HTERT RPE-1 (cell line): ENCODE measurements around the gene DPP9.

ENCODE experiments used
- in situ Hi-C: fragments of 300-500 bp; cut with MboI; formaldehyde crosslinking; loops from 4 replicates; pipeline ENCODE4 v1.14.3; 2020; ENCODE audit warnings: low sequenced_read_pairs

The DPP9 gene

DNA sequence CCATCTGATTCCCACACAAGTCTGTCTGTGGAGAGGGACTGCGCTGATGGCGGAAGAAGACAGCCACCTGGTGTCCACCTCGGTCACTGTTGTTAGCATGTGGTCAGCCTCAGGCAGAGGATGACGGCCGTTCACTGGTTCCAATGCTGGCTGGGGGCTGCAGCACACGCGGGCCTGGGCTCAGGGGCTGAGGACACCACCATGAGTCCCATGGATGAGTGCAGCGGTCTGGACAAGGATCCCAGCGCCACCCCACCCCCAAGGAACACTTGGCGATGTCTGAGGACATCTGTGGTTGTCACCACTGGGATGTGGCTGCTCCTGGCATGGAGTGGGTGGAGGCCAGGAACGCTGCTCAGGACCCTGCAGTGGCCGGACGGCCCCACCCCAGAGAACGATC is 10.9 kb downstream of the DPP9 start:
- in situ Hi-C loops = no loop called here

DNA sequence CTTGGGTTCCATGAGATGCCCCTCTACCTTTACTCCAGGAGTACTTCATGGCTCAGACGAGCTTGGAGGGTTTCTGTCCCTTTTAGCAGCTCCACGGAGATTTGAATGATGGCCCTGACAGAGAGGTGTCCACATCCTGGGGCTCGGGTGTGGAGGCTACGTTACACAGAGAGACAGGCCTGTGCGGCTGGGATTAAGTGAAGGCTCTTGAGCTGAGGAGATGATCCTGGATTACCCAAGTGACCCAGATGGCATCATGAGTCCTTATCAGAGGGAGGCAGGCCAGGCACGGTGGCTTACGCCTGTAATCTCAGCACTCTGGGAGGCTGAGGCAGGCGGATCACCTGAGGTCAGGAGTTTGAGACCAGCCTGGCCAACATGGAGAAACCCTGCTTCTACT is 12.4 kb downstream of the DPP9 start:
- in situ Hi-C loops = no loop called here

DNA sequence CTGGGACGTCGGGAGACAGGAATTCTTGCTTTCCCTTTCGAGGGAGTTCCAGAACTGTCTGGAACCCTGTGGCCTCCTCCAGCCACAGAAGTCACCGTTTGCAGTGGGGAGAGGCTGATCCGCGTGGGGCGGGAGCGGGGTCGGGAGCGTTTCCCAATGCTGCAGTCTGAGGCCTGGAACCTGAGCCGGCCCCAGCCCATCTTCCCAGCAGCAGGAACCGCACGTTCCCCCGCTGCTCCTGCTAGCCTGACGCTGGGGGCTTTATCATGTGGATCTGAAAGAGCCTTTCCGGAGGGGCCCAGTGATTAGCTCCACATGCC is 13.4 kb downstream of the DPP9 start:
- in situ Hi-C loops = no loop called here

DNA sequence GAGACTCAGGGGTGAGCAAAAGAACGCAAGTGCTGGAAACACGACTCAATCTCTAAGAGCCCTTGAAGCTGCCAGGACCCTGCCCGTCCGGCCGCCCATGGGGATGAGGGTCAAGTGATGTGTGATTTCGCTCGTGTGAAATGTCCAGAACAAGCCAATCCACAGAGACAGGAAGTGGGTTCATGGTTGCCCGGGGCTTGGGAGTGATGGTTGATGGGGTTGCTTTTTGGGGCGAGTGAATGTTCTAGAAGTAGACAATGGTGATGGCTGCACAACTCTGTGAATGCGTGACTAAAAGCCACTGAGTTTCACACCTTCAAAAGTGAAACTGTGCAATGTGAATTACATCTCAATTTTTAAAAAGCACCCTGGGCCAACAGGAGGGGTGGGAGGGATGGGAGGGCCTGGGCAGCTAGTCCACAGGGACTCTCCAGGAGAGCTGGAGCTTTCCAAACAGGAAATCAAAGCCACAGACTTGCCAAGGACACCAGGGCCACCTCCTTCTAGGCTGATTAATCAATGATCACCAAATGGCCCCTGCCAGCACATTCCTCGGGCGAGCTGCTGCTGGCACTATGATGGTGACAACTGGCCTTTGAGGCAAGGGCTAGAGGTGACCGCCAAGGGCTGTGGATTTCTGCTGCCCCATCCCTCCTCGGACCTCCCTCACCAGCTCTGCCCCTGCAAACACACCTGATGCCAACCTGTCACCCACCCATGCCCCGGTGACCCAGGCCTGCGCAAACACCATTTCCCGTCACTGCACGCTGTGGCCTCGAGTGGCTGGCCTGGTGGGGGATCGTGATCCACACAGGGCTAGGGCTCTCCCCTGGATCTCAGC is 14.0 kb downstream of the DPP9 start:
- in situ Hi-C loops = no loop called here

DNA sequence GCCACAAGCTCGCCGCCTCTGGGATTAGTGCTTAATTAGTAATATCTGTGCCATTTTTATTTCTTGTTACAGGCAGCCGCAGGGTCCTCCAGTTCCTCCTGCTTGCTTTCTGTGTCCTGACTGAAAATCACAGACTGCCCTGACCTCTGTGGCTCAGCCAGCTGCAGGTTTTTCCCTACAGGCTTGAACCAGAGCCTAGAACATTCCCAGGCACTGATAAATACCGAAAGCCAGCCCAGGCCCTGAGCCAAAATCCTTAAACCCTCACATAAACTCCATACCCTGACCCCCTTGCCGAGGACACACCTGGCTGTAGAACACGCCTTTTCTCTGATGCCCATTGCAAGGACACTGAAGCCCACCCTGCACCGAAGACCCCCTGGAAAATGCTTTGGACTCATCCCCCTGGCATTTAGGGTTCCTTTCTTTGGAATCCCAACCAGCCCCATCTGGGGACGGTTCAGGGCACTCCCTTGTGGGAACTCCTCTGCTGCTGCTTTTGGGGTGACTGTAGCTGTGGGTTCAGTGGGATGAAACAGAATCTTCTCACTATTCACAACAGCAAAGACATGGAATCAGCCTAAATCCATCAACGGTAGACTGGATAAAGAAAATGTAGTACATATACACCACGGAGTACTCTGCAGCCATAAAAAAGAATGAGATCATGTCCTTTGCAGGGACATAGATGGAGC is 15.5 kb downstream of the DPP9 start:
- in situ Hi-C loops = no loop called here

DNA sequence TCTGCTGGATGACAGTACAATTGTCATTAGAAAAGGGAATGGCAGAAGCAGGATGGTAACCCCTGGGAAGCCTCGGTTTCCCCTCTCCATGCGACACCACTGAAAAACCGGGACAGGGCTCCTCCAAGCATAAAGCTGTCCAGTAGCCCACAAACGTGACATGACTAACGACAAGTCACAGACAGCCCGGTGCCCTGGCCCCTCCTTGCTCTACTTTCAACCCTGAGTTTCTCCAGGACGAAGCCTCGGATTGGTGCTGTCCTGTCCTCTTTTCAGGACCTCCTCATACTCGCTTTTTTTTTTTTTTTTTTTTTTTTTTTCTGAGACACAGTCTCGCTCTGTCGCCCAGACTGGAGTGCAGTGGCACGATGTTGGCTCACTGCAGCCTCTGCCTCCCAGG is 16.3 kb downstream of the DPP9 start:
- in situ Hi-C loops = no loop called here

DNA sequence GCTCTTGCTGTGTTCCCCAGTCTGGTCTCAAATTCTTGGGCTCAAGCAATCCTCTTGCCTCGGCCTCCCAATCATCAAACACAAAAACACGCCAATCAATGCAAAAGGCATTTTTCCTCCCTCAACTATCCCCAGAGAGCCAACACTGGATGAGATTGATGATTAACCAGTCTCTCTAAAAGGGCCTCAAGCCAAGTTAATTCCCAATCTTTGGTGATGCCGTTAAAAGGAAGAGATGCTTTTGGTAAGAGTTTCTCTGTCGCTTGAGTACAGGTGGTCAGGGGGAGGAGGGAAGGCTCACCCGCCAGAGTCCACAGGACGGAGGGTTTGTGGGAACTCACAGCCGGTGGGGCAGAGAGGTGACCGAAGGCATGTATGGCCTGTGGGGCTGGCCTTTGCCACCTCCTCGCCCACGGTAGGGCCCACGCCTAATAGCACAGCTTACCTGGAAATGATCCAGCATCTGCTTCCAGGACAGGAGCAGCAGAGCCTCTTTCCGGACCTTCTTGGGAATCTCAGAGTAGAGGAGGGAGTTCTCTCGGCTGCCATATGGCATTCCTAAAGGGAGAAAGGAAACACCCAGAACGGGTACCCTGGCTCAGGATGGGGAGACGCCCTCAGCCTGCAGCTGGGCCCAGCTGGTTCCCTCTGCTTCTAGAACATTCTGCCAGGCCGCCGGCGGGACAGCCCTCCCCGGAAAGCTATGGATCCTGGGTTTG is 18.1 kb downstream of the DPP9 start:
- in situ Hi-C loops = no loop called here

DNA sequence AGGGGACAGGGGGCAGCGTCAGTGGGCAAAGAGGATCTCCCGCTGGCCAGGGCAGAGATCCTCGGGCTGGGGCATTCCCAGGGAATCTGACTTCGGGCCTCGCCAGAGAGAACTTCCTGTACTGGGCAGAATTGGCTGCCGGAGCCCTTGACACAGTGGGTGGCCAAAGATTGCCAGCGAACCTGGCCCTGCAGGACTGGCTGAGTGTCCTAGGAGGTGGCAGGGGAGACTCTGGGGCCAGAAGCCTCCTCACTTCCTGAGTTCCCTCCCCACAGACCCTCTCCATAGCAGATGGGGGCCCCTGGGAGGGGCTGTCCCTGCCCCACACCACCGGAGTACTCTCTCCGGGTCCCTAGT is 19.3 kb downstream of the DPP9 start:
- in situ Hi-C loops = no loop called here

DNA sequence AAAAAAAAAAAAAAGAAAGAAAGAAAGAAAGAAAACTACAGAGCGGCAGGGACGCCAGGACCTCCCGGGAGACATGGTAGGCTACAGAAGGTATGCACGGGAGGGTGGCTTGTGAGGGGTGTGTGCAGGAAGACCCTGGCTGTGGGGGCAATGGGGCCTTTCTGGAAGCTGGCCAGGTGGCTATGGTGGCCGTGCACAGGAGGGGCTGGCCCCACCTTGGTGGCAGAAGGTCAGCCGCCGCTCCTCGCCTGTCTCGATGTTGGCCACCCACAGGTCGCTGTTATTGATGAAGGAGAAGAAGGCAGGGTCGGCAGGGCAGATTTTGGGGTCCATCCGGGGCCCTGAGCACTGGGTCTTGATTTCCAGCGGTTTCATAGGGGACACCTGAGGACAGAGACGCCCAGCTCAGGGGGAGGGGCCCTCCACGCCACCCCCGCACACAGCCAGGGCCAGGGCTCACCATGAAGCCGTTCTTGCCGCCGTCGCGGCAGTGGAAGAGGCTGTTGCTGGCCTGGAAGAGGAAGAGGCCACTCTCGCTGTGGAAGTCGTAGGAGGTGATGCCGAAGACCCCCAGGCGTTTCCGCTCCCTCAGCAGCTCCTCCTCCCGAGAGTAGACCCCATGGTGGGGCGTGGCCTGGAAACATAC is 19.8 kb downstream of the DPP9 start:
- in situ Hi-C loops = no loop called here

DNA sequence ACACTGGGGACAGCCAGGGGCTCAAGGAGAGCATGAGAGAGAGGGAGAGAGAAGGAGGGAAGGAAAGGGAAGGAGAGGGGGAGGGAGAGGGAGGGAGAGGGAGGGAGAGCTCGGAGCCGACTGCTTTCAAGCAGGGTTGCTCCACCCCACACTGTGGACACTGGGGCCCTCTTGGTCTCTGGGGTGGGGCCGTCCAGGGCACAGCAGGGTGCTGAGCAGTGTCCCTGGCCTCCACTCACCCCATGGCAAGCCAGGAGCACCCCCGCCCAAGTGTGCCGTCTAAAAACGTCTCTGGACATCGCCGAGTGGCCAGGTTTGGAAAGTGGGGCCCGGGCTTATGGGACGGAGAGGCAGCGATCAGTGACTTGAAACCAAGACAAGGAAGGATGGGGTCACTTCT is 20.9 kb downstream of the DPP9 start:
- in situ Hi-C loops = no loop called here

DNA sequence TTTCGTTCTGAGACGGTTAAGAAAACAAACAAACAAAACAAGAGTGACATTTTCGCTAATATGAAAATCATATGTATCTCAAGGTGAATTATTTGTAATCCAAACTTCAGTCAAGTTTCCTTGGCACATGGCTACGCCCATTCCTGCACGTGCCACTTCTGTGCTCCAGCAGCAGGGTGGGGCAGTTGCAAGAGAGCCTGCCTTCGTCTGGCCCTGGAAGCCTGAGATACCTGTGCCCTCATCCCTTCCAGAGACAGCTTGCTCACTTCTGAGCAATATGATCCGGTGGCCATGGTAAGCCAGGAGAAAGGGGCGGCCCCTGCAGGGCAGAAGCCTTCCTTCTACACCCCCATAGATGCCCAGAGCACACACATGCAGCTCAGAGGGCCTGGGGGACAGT is 22.1 kb downstream of the DPP9 start:
- in situ Hi-C loops = no loop called here

DNA sequence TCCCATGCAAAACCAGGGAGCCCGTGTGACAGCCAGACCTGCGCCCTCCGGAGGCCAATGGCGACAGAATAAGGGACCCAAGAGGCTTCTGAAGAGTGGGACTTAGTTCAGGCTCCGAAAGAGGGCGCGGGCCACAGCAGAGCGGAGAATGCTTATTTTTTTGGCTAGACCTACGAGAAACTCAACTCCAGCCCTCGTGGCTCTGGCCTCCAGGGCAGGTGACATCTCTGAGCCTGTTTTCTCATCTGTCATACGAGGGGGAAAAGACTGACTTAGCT is 23.0 kb downstream of the DPP9 start:
- in situ Hi-C loops = no loop called here

DNA sequence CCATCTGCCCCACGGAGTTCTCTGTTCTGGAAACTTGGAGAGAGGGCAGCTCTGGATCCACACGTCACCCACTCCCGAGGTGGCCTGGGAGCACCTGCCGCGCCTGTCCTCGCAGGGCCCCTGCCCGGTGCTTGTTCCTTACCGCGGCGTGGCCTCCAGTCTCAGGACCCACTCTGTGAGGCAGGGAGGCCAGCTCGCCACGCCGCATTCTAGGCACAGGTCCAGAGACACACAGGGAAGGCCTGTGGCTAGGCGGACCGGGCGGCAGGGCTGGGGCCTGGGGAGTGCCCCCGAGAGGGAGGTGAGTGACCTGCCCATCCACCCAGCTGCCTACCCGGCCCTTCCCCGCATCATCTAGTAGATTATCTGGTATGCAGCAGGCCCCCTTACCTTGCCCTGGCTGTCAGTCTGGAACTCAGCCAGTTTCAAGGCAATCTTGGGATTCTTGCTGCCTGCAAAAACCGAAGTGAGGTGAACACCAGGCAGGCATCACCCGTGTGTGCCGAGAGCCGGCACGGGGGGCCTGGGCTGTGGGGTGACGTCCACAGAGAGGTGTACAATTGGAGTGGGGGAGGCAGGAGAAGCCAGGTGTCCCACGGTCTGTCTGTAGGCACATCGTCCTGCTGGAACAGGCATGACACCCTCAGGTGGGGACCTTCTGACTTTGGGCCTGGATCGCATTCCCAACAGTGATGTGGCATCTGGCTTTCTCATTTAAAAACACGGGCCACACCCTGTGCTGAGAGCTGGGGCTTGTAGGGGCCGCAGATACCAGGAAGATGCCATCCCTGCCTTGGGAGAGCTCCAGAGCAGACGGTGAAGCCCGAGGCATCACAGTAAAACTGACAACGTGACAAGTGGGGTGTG is 23.6 kb downstream of the DPP9 start:
- in situ Hi-C loops = no loop called here

DNA sequence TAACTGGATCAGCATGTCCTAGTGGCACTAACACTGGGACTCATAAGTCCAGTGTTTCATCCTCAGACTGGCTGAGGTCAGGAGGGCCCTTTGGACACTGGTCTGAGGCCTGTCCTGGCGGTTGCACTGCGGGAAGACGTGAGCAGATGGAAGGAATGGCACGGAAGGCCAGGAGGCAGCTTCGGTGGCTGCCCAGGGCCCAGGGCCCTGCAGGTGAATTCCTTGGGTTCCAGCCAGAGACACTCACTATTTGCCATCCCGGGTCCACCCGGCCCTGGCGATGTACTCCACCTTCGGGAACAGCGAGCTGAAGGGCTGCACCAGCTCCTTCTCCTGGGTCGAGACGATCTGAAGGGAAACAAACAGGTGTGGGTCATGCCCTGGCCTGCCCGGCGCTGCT is 26.3 kb downstream of the DPP9 start:
- in situ Hi-C loops = no loop called here

DNA sequence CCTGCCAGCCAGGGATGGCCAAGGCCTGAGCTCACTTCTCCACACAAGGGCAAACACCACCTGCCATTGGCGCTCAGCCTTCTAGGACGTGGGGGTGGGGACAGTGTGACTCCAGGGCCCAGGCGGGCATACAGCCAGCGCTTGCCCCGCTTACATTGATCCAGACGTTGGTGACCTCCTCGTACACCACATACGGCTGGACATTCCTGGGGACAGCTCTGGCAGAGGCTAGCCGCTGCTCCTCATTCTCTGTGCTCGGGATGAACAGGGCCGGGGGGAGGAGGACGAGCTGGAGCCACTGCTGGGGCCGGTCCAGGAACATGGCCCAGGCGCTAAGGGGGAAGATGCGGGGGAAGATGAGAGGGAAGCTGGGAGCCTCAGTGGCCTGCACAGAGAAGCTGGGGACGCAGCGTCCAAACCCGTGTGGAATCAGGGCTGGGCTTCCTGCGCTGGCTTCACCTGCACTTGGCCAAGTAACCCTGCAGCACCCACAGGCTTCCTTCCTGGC is 28.4 kb downstream of the DPP9 start:
- in situ Hi-C loops = no loop called here

DNA sequence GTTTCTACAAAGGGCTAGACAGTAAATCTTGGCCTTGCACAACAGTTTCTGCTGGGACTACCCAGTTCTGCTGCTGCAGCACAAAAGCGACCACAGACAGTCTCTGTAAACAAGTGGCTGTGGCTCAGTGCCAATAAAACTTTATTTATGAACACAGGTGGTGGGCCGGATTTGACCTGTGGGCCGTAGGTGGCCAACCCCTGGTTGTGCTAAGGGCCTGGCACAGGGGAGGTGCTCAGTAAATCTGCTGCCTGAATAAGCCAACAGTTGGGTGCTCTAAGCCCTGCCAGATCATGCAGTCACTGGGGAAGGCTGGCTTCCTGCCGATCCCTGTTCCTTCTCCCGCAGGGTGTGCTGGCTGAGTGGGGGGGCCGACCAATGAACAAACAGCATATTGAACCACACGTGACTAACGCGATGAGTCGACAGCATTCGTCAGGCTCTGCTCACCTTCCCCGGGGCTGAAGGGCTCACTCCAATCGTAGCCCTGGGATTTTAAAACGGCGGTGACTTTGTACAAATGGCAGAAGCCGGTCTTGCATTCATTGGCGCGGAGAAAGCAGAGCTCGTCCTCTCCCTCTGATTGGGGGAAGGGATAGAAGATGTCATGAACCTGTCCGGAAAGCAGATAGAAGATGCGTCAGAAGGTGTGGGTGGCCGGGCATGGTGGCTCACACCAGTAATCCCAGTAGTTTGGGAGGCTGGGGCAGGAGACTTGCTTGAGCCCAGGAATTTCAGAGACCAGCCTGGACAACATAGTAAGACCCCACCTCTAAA is 29.2 kb downstream of the DPP9 start:
- in situ Hi-C loops = no loop called here

DNA sequence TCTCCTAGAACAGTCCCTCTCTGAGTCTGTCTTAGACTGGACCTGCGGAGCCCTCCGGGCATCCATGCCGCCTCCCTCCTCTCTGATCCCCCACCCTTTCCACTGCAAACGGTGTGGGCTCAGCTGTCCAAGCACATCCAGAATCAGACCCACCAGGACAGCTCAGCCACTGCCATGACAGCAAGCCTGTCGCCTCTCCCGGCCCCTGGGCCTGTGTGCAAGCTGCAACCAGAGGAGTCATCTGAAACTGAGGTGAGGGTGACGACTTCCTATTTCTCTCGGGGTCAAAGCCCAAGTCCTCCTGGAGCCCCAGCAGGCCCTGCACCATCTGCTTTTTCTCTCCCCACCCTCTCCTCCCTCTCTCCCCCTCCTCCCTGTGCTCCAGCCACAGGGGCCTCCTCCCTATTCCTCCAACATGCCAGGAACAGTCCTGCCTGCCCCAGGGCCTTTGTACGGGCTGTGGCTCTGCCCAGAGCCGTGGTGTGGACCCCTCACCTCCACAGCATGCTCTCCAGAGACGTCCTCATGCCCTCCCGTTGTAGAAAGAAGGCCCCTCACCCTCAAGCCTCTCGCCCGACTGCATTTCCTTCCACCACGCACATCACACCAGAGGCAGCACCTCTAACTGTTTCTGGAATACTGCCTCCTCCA is 30.0 kb downstream of the DPP9 start:
- in situ Hi-C loops = no loop called here

DNA sequence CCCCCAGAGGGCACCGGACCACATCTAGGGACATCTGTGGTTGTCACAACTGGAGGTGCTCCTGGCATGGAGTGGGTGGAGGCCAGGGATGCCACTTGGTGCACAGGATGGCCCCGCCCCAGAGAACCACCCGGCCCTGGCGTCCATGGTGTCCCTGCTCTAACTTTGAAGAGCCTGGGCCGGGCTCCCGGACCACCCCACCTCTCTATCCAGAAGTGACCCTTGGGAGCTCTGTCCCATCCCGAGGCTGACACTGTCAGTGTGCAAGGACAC is 30.6 kb downstream of the DPP9 start:
- in situ Hi-C loops = no loop called here

DNA sequence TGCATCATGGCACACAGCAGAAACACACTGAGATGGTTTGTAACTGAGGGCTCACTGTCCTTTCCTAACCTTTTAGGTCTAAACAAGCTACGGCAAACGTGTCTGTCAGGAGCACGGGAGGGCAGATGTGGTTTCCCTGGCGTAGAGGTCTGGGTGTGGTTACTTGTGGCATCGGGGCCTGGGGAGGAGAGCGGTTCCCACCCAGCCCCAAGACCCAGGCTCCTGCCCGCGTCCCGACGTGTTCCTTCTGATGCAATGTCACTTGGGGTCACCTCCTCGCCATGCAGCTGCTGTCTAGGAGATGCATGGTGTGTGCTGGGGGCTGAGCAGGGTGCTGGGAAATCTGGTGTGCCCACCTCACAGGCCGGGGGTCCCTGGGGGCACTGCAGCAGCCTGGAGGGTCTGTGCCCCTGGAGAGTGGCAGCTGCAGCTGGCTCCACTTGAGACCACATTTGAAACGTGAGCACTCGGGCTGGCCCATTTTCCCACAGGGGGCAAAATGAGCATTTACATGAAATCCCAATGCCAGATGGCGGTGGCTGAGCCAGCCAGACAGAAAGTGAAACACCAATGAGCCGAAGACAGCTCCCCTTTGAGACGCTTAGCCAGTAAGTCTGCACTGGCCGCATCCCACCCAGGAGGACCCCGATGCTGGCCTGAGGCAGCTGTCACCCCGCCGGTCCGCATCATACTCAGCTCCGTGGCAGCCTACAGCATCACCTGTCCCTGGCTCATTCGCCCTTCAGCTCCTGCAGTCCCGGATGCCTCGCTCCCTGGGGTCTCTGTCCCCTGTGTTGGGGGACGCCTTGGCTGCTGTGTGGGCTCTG is 31.2 kb downstream of the DPP9 start:
- in situ Hi-C loops = no loop called here
